Measurements from ENCODE around the gene ATP2B1. TPM values are rescaled to one million over a fixed set of nuclear protein-coding genes. Genes with fewer than 3 reads are reported as not detected.

The ATP2B1 gene
- total and polyA plus RNA-seq, 12 donors, result 6.3 to 37.3 (median 17.4) TPM

DNA sequence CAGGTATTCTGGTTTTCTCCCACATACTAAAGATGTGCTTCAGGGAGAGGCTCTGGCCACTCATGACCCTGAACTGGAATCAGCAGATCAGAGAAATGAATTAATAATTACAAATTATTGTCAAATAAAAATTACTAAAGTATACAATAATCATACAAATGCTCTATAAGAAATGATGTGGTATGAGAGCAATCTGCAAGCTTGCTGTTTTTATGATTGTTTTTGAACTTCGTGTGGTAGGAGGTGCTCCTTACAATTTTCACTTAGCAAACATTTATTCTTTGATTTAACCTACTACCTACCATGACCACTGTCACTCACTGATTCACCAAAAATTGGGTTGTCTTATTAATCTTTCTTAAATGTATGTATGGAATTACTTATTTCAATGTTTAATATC, 16.2 kb downstream of the ATP2B1 start:
- intact Hi-C loops (cut with DNase I), result no loop called here
- 84 to 87% (median 85%) methylated on average over 1 of the region's 1 CpG for WGBS, 4 donors
- H3K27me3 ChIP-seq, result no peaks in the 10 kb centered on the region
- TF ChIP-seq POLR2A (IDR thresholded peaks at IDR 0.05), result no peak
- TF ChIP-seq, protein P1, sequence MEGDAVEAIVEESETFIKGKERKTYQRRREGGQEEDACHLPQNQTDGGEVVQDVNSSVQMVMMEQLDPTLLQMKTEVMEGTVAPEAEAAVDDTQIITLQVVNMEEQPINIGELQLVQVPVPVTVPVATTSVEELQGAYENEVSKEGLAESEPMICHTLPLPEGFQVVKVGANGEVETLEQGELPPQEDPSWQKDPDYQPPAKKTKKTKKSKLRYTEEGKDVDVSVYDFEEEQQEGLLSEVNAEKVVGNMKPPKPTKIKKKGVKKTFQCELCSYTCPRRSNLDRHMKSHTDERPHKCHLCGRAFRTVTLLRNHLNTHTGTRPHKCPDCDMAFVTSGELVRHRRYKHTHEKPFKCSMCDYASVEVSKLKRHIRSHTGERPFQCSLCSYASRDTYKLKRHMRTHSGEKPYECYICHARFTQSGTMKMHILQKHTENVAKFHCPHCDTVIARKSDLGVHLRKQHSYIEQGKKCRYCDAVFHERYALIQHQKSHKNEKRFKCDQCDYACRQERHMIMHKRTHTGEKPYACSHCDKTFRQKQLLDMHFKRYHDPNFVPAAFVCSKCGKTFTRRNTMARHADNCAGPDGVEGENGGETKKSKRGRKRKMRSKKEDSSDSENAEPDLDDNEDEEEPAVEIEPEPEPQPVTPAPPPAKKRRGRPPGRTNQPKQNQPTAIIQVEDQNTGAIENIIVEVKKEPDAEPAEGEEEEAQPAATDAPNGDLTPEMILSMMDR (IDR thresholded peaks at IDR 0.05), result no peak
- H3K4me1 ChIP-seq (replicated peaks in 1 of 2), result peaks cover 0 to 12% of the 10 kb centered on the region in 2 donors
- H3K9me3 ChIP-seq (replicated peaks in 1 of 3), result no peaks in the 10 kb centered on the region
- H3K4me3 ChIP-seq, result no peak overlapping the region
- no peak overlapping the region for H3K27ac ChIP-seq
- no peak for DNase-seq
- no peaks in the 10 kb centered on the region for H3K36me3 ChIP-seq (replicated peaks in 1 of 2)

DNA sequence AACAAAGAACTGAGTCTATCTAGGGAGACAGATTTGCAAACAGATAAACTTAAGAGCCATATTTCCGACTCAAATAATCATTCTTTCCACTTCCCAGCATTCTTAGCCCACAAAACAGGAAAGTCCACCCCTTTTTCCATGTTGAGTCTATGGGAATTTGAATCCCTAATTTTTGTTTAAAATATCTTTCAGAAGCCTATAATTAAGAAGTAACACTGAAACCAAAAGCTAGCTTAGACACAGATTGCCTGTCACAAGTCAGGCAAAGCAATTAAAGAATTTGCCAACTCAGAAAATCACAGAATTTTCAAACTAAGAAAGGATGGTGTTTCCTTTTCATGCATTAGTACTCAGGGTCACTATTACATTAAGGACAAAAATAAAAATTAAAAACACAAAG, 17.0 kb downstream of the ATP2B1 start:
- Histone ChIP-seq H3K9me3 (replicated peaks in 1 of 3) (no peaks in the 10 kb centered on the region), H3K4me3 (no peak overlapping the region), H3K27me3 (no peaks in the 10 kb centered on the region), H3K27ac (no peak overlapping the region), H3K4me1 (replicated peaks in 1 of 2) (peaks cover 0 to 12% of the 10 kb centered on the region in 2 donors), H3K36me3 (replicated peaks in 1 of 2) (no peaks in the 10 kb centered on the region)
- 89 to 96% (median 94%) methylated on average over 1 of the region's 1 CpG for WGBS, 4 donors
- TF ChIP-seq, protein P1 (IDR thresholded peaks at IDR 0.05), result no peak
- TF ChIP-seq POLR2A (IDR thresholded peaks at IDR 0.05), result no peak
- no peak for DNase-seq
- intact Hi-C loops (cut with DNase I), result no loop called here

DNA sequence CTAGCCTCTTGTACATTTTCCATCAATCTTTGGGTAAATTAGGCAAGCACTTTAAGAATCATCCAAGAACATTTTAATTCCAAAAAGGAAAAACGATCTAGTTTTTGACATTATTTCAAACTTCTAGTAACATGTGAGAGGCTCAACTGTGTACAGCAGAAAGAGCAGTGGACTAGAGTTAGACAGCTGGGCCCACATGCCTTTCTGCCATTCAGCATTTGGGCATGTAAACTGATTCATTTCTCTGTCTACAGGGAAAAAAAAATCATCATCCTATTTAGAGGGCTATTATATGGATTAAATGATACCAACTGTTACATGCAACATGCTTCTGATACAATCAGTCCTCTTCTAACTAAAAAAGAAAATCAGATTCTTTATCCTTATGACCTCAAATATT, 17.7 kb downstream of the ATP2B1 start:
- no peak overlapping the region for H3K27ac ChIP-seq
- TF ChIP-seq POLR2A (IDR thresholded peaks at IDR 0.05), result no peak
- TF ChIP-seq, protein P1 (IDR thresholded peaks at IDR 0.05), result no peak
- no peaks in the 10 kb centered on the region for H3K9me3 ChIP-seq (replicated peaks in 1 of 3)
- H3K27me3 ChIP-seq, result no peaks in the 10 kb centered on the region
- WGBS, 4 donors, result 47 to 65% (median 56%) methylated on average over 1 of the region's 1 CpG
- intact Hi-C loops (cut with DNase I), result no loop called here
- DNase-seq, result no peak
- H3K4me1 ChIP-seq (replicated peaks in 1 of 2), result peaks cover 0 to 12% of the 10 kb centered on the region in 2 donors
- no peak overlapping the region for H3K4me3 ChIP-seq
- H3K36me3 ChIP-seq (replicated peaks in 1 of 2), result no peaks in the 10 kb centered on the region

DNA sequence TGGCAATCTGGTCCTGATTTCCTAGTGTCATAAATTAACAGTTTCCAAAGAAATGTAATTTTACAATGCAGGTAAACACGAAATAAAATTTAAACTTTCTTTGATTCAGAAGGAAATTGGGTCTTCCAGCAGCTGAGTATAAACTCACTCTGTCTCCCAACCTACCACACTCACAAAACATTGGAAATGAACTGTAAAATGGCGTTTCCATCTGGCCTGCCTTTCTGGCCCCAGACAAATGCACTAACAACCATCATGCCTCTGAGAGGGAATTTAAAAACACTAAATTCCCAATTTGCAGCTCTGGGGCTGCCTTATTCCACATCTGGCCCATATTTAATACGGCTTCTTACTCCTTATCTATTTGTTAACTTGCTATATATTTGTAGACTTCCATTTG, 19.3 kb downstream of the ATP2B1 start:
- Histone ChIP-seq H3K4me1 (replicated peaks in 1 of 2) (peaks cover 0 to 5% of the 10 kb centered on the region in 2 donors), H3K4me3 (no peak overlapping the region), H3K27ac (no peak overlapping the region), H3K9me3 (replicated peaks in 1 of 3) (no peaks in the 10 kb centered on the region), H3K27me3 (no peaks in the 10 kb centered on the region), H3K36me3 (replicated peaks in 1 of 2) (no peaks in the 10 kb centered on the region)
- no peak for DNase-seq
- 93 to 99% (median 97%) methylated on average over 3 of the region's 3 CpGs for WGBS, 4 donors
- TF ChIP-seq POLR2A (IDR thresholded peaks at IDR 0.05), result no peak
- TF ChIP-seq, protein P1 (IDR thresholded peaks at IDR 0.05), result no peak
- intact Hi-C loops (cut with DNase I), result no loop called here
